Cerebellar cortex (tissue), 1 donor: ENCODE measurements around the gene CACNA2D3.
A peak's percentile ranks its signal among the peaks of the same experiment; 100 is the strongest.

ENCODE experiments used
- DNase-seq: peaks from one replicate; pipeline ENCODE4 v3.0.0-alpha.2; 2015; ENCODE audit warnings: low spot score

CACNA2D3 gene

DNA sequence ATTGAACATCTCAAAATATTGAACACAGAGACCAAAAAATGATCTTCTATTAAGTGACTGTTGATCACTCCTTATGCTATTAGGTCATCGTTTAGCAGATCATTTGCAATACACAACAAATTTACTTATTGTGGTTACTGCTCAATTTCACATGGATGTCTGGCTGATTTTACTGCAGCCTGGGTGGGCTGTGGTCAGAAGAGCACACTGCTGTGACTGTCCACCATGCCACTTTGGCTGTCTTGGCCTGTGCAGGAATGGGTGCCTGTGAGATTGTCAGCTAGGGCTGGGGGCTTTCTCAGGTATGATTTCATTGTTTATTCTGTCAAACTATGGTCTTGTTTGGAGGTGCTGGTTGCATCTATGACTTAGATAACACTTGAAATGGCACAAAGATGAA is 885.6 kb downstream of the CACNA2D3 start:
- DNase-seq: no peak

- DNase-seq: no peak
Observed at GRCh38 chr3:55009372-55009771, 887.0 kb downstream of the CACNA2D3 start.

DNA sequence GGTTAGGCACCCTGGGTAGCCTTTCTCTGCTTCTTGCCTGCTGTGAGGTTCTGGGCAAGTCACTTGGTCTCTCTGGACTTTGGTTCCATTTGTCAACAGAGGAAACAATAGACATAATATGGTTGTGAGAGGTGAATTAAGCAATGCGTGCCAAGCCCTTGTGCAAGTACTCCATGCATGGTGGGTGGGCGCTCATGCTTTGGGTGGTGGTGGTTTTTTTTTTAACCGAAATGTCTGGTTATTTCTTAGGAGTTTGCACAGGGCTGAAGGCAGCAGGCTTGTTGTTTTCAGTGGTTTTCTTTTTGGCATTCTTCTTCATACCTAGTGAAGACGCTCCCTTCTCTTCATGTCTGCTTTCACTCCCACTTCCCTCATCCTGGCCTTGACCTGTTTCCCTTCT is 889.7 kb downstream of the CACNA2D3 start:
- no peak for DNase-seq

- DNase-seq: no peak
Observed at GRCh38 chr3:55013145-55013925, 891.0 kb downstream of the CACNA2D3 start.

DNA sequence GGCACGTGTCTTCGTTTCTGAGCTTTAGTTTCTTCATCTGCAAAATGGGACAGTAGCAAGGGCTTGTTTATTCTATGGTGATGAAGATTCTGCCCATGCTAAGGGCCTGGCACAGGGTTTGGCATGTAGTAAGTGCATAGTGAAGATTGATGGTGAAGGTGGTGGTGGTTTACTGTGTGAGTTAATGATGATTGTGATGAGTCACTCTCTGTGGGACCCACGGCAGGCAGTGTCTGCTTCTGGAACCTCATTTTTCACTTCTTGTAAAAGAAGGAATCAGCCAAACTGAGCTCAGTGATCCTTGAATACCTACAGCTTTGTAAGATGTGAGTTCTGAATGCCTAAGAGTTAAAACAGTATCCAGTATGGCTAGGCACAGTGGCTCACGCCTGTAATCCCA is 891.7 kb downstream of the CACNA2D3 start:
- no peak for DNase-seq

DNA sequence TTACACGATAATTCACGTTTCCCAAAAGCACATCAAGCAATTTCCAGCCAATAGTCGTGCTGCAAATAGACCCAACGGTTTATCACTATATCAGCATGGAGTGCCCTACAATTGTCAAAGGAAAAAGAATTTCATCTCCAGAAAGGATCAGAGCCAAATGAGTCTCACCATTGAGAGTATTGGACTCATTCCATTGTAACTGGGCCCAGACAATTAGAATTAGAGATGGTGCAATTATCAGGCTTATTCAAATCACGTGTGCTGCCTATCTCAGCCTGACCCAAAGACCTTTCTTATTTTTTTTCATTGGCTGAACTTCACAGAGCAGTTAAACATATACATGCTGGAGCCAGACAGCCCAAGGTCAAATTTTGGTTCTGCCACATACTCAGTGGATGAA is 892.6 kb downstream of the CACNA2D3 start:
- peak; percentile 12 for DNase-seq

DNA sequence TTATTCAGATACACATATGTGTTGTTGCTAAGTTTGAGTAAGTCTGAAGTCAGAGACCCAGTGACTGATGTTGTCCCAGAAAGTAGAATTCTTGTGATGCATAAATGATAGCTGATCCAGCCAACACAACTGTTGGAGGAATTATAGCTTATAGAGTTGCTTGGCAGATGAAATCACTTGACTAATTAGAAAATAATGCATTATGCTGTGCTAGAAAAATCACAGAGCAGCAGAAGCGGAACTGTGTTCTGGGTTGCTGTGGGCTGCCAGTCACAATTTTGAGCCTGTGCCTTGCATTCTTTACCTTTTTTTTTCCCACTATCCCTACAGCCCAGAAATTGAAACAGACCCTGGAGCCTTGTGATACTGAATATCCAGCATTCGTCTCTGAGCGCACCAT is 895.5 kb downstream of the CACNA2D3 start:
- DNase-seq: no peak

GRCh38 chr3:55030938-55031337 is 908.6 kb downstream of the CACNA2D3 start:
- no peak for DNase-seq

DNA sequence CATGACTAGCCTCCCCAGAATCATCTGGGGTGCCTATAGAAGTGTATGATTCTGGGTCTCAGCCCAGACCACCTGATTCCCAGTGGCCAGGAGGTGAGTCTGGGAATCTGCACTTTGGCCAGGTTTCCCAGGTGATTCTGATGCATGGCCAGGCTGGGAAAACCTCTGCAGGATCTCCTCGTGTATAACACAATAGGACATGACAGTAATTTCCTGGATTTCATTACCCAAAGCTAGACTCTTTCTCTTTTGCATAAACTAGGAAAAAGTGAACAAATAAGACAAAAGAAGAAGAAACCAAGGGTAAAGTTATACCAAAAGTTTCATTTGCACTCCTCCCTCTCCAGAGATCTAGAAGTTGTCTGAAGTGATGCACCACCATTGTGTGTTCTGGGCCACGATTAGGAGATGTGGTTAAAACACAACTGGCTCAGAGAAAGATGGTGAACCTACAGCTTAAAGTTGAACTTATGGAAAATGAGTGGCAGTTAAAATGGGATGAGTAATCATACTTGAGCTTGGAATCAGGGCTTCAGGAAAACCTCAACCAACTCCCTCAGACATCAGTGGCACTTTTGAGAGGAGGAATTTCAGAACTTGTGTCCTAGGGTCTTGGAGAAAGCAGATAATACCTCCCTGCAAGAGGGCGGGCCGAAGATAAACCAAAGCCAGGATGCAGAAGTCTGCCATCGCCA is 914.7 kb downstream of the CACNA2D3 start:
- DNase-seq: no peak

DNA sequence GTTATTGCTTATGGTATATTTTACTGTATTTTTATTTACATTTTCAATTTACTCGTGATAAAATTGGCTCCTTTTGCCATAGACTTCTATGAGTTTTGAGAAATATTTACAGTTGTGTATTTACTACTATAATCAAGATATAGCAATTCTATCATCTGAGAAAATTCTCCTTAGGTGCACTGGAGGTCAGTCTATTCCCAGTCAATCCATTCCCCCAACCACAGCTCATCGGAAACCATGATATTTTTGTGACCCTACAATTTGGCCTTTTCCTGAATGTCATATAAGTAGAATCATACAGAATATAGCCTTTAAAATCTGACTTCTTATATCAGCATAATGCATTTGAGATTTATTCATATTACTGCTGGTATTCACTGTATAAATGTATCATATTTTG is 920.2 kb downstream of the CACNA2D3 start:
- no peak for DNase-seq

- no peak for DNase-seq
Observed at GRCh38 chr3:55044486-55044885, 922.1 kb downstream of the CACNA2D3 start.

- DNase-seq: no peak
Observed at GRCh38 chr3:55059027-55059629, 936.8 kb downstream of the CACNA2D3 start.

- DNase-seq: no peak
Observed at GRCh38 chr3:55060896-55061719, 938.8 kb downstream of the CACNA2D3 start.

DNA sequence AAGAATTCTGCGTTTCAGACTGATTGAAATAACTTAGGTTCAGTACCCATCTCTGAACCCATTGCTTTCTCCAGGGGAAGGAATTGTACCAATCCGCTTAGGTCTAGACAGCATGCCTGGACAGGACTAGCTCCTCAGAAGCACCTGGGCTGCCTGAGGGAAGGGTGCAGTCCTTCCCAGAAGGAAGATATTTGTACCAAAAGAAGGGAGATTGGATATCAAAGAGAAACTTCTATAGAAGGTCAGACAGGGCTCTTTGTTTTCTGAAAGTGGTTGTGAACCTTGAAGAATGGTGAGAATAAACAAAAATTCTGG is 939.3 kb downstream of the CACNA2D3 start:
- DNase-seq: no peak

DNA sequence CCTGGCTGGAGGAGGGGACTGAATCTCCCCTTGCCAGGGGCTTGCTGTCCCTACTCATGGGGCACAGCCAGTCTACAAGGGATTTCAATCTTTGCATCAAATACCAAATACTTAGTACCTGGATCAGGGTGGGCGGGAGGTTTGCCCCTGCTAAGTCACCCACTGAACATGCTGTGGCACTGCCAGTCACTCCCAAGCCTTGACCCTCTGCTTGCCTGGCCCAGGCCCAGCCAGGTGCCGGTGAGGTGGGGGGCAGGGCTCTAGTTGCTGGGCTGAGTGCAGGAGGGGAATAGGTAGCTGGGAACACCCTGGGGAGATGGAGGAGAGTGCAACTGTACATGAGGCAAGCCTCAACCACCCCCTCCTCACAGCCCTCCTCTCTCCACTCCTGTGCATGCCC is 941.8 kb downstream of the CACNA2D3 start:
- no peak for DNase-seq

DNA sequence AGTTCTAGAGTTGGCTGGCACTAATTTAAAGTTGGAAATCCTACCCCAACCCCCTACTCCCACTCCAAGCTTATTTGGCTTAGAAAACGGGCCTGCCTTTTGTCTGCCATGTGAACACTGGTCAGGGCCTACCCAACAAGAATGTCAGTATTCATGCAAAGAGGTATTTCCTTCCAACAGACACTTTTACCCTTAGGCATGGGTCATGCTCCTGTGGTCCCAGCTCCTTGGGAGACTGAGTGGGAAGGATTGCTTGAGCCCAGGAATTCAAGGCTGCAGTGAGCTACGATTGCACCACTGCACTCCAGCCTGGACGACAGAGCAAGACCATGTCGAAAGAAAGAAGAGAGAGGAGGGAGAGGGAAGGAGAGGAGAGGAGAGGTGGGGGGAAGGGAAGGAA is 943.0 kb downstream of the CACNA2D3 start:
- DNase-seq: no peak

GRCh38 chr3:55066551-55067047 is 944.2 kb downstream of the CACNA2D3 start:
- no peak for DNase-seq

DNA sequence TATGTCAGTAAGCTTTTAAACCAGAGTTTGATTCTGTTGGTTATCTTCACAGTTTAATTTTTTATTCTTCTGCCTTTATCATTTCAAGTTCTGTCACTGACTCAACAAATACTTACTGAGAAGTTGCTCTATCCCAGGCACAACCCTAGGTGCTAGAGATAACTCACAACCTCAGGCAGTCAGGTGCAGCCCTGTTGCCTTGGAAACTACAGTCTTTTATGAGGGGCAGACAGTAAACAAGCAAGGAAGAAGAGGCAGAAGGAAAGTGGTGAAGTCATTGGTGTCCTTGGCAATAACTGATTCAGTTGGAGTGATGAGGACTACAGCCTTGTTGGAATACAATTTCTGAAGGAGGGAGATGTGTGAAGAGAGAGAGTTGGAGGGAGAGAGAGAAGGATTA is 947.6 kb downstream of the CACNA2D3 start:
- DNase-seq: no peak

- DNase-seq: no peak
Observed at GRCh38 chr3:55074796-55075195, 952.4 kb downstream of the CACNA2D3 start.

- DNase-seq: no peak
Observed at GRCh38 chr3:55075846-55076245, 953.5 kb downstream of the CACNA2D3 start.

- DNase-seq: peak; percentile 7
Observed at GRCh38 chr3:55077726-55078125, 955.4 kb downstream of the CACNA2D3 start.

- DNase-seq: no peak
Observed at GRCh38 chr3:55078876-55079275, 956.5 kb downstream of the CACNA2D3 start.
